ENCODE measurements around the gene NSUN7.

NSUN7 gene

GRCh38 chr4:40734497-40734896 lies 15.3 kb upstream of the NSUN7 start:
- no peak for DNase-seq (ENCODE audit: low read depth)

DNA sequence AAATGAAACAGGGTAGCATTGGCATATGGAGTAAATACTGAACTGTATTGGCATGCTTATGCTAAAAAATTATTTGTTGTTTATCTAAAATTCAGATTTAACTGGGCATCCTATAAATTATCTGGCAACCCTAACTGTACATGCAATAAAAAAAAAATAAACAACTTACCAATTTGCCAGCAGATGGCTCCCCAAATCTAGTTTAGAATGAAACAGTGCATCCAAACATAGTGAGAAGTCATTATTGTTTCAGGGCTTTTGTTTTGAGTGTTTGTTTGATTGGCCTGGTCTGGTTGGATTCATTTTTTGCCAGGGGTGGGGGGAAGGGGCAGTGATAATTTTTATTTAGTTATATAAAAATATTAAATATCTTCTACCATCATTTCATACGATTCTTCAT lies 12.8 kb upstream of the NSUN7 start:
- DNase-seq (ENCODE audit: low read depth): no peak

- DNase-seq (ENCODE audit: low read depth): no peak
Measured at GRCh38 chr4:40737879-40738278, 11.9 kb upstream of the NSUN7 start.

DNA sequence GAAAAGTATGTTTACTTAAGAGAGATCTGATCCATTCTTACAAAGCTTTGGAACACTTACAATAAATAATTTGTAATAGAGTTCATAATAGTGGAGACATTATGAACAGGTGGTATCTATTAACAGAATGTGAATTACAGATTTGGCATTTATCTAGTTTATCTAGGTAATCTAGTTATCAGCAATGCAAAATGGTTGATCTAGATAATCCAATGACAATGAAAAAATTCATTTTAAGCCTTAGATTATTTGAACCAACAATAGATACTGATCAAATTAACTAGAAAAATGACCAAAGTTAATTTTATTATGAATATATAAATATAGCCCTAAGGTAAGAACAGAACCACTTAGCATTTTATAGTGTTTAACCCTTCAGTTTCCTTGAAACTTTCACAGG lies 10.4 kb upstream of the NSUN7 start:
- DNase-seq (ENCODE audit: low read depth): no peak

DNA sequence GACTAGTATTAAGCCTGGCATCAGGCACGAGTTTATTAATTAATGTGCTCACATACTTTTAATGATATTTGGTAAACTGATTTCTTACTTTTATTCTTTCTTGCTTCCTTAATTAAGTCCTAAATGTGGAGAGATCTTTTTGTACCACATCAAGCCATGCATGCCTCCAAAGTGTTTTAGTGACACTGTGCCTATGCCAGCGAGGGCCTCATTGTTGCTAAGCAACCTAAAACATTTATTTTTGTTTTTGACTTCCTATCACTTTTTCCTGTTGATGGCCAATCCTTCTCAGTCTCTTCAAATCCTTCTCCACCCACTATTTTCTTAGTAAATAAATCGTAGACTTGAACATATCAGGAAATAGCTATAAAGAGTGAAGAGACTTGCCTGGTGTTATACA lies 5.5 kb upstream of the NSUN7 start:
- no peak for DNase-seq (ENCODE audit: low read depth)

- no peak for DNase-seq (ENCODE audit: low read depth)
Measured at GRCh38 chr4:40745285-40745984, 4.3 kb upstream of the NSUN7 start.

DNA sequence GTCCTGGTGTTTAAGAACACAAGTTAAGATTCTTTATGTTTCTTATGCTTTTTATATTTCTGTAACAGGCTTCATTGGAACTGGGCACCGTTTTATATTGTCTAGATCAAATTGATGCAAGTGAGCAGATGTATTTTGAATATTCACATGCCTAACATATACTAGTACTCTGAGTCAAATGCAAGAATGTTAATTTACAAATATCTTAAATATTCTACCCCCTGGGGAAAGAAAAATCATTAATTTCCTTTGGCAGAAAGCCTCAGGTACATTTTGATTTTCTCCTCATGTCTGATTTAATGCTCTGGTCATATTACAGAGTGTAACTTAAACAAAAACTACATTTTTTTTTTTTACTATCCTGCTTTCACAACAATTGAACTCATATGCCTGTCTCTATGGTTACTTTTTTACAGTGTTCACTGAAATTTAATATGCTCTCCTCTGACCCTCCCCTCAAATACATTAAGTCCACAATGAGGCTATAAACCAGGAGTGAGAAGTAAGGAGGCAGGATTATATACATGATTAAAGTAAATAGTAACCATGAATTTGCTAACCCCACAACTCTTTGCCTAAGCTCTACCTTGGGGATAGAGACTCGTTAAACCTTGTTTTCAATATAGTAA lies 2.4 kb upstream of the NSUN7 start:
- DNase-seq (ENCODE audit: low read depth): no peak

GRCh38 chr4:40750461-40751258 lies 905 bp downstream of the NSUN7 start:
- DNase-seq (ENCODE audit: low read depth): no peak

DNA sequence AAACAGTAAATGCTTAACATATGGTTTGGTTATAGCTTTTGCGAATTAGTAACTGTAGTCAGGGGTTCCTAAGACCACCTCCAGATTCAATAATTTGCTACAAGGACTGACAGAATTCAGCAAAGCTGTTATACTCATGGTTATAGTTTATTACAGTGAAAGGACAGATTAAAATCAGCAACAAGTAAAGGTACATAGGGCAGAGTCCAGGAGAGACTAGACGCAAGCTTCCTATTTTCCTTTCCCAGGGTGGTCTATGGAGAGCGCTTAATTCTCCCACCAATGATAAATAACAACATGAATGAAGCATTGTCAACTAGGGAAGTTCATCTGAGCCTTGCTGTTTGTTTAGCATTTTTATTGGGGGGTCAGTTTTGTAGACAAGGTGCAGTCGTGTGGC lies 5.9 kb downstream of the NSUN7 start:
- no peak for DNase-seq (ENCODE audit: low read depth)

- no peak for DNase-seq (ENCODE audit: low read depth)
Measured at GRCh38 chr4:40763228-40763716, 13.5 kb downstream of the NSUN7 start.

GRCh38 chr4:40769266-40769665 lies 19.5 kb downstream of the NSUN7 start:
- DNase-seq (ENCODE audit: low read depth): no peak

DNA sequence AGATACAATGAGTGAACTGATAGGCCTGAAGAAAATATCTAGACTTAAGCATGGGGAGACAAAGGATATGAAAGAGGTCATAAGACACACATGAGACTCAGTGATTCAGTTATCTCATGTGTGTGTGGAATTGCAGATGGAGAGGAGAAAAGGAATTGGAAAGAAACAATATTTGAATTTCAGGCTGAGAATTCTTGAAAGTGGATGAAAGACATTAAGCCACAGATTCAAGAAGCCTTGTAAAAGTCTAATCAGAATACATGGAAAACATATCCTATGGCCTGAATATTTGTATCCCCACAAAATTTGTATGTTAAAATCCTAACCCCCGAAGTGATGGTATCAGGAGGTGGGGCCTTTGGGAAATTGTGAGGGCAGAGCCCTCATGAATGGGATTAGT lies 28.3 kb downstream of the NSUN7 start:
- no peak for DNase-seq (ENCODE audit: low read depth)

- DNase-seq (ENCODE audit: low read depth): no peak
Measured at GRCh38 chr4:40782876-40783275, 33.1 kb downstream of the NSUN7 start.

GRCh38 chr4:40785727-40786126 lies 36.0 kb downstream of the NSUN7 start:
- DNase-seq (ENCODE audit: low read depth): no peak

DNA sequence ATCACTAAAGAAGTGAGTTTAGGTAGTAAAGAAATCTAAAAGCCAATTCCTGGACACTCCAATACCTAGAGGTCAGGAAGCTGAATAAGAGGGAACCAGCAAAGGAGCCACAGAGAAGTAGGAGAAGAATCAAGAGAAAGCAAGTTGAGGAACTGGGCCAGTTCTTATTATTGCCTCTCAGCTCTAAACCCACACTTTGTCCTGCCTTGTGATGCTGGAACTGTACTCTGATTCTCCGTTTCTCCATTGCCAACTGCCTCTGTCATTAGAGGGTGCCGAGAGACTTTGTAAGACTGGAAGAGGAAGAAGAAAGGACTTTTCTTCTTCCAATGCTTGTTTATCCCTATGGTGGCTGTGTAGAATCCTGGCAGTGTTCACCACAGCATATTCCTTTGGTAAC lies 38.6 kb downstream of the NSUN7 start:
- no peak for DNase-seq (ENCODE audit: low read depth)

- no peak for DNase-seq (ENCODE audit: low read depth)
Measured at GRCh38 chr4:40789031-40789430, 39.3 kb downstream of the NSUN7 start.

- DNase-seq (ENCODE audit: low read depth): no peak
Measured at GRCh38 chr4:40789771-40790170, 40.0 kb downstream of the NSUN7 start.

DNA sequence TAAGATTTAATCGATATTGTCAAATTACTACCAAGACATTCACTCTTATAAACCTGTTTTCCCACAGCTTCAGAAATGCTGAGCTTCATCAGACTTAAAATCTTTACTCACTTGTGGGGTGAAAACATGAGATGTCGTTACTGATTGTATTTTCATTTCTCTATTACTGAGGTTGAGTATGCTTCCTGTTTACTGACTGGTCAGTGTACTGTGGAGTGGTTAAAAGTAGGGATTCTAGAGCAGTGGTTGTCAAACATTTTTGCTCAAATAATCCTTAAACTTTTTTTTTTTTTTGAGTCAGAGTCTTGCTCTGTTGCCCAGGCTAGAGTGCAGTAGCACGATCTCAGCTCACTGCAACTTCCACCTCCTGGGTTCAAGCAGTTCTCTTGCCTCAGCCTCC lies 50.3 kb downstream of the NSUN7 start:
- DNase-seq (ENCODE audit: low read depth): no peak

DNA sequence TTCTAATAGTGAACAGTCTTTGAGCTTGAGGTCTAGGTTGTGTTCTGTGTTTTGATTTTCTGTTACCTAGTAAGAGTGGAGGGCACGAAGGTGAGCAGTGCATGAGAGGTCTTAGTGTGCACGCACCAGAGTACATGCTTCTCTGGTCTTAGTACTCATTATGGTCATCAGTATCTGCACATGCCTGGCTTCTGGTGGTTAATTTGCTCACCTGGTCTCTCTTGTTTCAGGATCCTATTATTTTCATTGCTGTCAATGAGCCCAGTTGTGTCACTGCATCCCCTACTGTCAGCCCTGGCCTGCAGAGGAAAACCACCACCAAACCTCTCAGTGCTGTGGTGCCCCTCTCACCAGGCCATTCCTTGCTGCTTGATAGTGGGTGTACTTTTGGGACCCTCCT lies 54.8 kb downstream of the NSUN7 start:
- DNase-seq (ENCODE audit: low read depth): no peak

DNA sequence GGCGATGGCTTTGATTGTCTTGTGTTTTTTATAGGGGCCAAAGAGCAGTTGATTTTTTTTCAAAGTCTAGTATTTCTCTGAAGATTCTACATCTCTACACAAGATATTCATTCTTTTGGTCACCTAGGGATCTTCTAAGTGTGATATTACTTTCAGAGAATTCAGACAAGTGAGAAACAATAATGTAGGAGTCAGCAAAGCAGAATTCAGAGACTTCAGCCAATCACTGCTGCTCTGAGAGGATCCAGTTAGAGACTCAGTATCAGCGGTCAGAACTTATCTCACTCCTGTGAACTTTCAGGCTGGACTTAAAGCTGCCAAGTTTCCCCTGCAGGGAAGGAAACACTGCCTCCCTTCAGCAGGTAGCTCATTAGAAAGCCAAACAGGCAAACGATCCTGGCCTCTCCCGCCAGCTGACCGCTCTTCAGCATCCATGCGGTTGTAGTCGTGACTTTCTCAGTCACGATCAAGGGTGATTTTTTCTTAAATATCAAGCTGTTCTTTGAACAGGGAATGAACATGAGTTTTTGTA lies 59.2 kb downstream of the NSUN7 start:
- DNase-seq (ENCODE audit: low read depth): no peak

DNA sequence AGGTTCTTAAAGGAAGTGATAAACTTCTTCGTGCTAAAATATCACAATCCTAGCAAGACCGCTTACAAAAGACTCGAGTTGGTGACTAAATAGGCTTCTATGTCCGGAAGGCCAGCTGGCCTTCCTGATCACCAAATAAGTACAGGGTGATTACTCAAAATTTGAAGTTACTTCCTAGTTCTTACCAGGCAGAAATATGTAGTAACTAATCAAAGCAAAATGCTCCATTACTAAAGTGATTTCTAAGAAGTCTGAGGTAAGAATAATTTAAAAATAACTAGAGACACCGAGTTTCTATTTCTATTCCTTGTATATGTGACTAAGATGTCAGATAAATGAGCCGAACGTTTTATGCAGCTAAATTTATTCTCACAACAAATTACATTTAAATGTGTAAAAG lies 62.2 kb downstream of the NSUN7 start:
- no peak for DNase-seq (ENCODE audit: low read depth)

DNA sequence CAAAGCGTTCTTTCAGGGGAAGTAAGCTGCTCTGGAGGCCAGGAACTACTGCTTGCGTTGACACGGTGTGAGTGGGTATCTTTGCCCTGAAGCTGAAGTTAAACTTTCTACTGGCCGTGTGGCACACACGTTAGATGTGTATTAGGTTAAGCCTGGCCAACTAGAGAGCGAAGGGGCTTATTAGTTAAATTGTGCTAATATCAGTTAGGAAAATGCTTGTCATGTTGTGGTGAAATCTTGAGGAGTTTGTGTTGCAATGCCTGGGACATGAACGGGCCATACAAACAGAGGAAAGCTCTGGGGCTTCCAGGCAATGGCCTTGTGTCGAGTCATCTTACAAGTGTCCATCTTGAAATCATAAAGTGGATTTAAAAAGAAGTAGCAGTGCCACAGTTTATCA lies 62.6 kb downstream of the NSUN7 start:
- no peak for DNase-seq (ENCODE audit: low read depth)

DNA sequence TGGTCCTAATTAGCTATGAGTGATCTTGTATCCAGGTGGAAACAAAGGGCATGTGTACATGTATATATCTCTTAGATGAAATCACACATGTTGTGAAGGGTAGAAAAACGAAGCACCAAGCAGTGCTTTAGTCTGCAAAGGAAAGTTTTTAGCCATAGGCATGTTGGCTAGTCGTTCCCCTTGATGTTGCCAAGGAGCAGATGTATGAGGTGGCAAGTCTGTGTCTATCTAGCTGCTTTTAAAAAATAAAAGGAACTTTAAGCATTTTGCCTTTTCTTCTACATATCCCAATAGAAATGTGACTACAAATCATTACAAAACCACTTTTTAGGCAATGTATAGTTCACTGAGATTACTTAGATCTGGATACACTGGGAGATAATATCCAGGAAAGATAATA lies 63.1 kb downstream of the NSUN7 start:
- no peak for DNase-seq (ENCODE audit: low read depth)

Data from stimulated activated CD8-positive, alpha-beta memory T cell treated with anti-CD3 and anti-CD28 coated beads, Interleukin-4, amount 100 ng/mL, for 24 hours (primary cell).